SH-SY5Y (cell line): ENCODE results near the gene GLI2.

Source experiments
- GATA2 ChIP-seq: IDR thresholded peaks from 2 replicates; pipeline ENCODE4 v1.6.1; 2011; ENCODE audit warnings: mild to moderate bottlenecking, low read depth, low read length
- GATA3 ChIP-seq: IDR thresholded peaks from 2 replicates; pipeline ENCODE4 v1.6.1; 2011; ENCODE audit warnings: low read depth, mild to moderate bottlenecking, low read length, moderate library complexity

- TF ChIP-seq GATA2 (no peak), GATA3 (no peak)
Measured at GRCh38 chr2:120770641-120771040, 35.0 kb downstream of the GLI2 start.
